ENCODE data around the gene WDR45. TPM values are rescaled to one million over a fixed set of nuclear protein-coding genes. Genes with fewer than 3 reads are reported as not detected.

WDR45 gene
- total and polyA plus RNA-seq, 10 of the 15 experiments (the other 5 are each of a cell fraction or from before 2014, with no cell fraction given): 5.9 to 30.9 (median 20.6) TPM

GRCh38 chrX:49077941-49078340, 1.7 kb downstream of the WDR45 start (continued):
- TF ChIP-seq BHLHE40 (IDR thresholded peaks at IDR 0.05; ENCODE audit: borderline replicate concordance in 1 of 2, low read depth in 2 of 2, low read length in 1 of 2): no peak
- no peak for TF ChIP-seq HSF1 (IDR thresholded peaks at IDR 0.05; ENCODE audit: low read depth, low read length)

- no peak overlapping the region for H3K4me3 ChIP-seq
- CTCF ChIA-PET: no interaction called here
- H3K9me3 ChIP-seq (replicated peaks; ENCODE audit: control insufficient read depth, insufficient read depth, low read length): peaks cover 2% of the 10 kb centered on the region; the same call in 1 of the 3 replicates
- DNase-seq (ENCODE audit: low read depth, low spot score) (no peak), ATAC-seq (no peak), FAIRE-seq (no peak)
- H3K4me1 ChIP-seq (ENCODE audit: control insufficient read depth, insufficient read depth, low read length): no peaks in the 10 kb centered on the region
- H3K79me2 ChIP-seq (ENCODE audit: control insufficient read depth, insufficient read depth, low read length): no peaks in the 10 kb centered on the region; the same call in 1 of the 2 replicates
- in situ Hi-C loops (cut with MboI) (no loop called here), intact Hi-C loops (cut with micrococcal nuclease; ENCODE audit: unreplicated experiment) (no loop called here)
- no peaks in the 10 kb centered on the region for H3K27me3 ChIP-seq (replicated peaks in 1 of 2; ENCODE audit: control insufficient read depth in 2 of 2, insufficient read depth in 2 of 2, low read length in 1 of 2)
- 74% methylated on average over 13 of the region's 13 CpGs for WGBS (ENCODE audit: insufficient coverage, insufficient replicate concordance, low lambda C conversion rate, missing lambda C conversion rate)
- POLR2A ChIA-PET: no interaction called here
- no TSS peak for BruUV-seq (replicated peaks)
- no peak overlapping the region for H2AFZ ChIP-seq (ENCODE audit: control insufficient read depth, low read depth, low read length)
- H3K36me3 ChIP-seq (ENCODE audit: control insufficient read depth in 2 of 2, insufficient read depth in 2 of 2, low read length in 1 of 2): no peaks in the 10 kb centered on the region; a peak in 1 of 4 replicates
- RAD21 ChIA-PET (ENCODE audit: unreplicated experiment): no interaction called here
- H3K4me2 ChIP-seq (ENCODE audit: control insufficient read depth, insufficient read depth): no peak overlapping the region
- no peak overlapping the region for H3K27ac ChIP-seq (ENCODE audit: control insufficient read depth, insufficient read depth)
- no peak overlapping the region for H3K9ac ChIP-seq (ENCODE audit: control insufficient read depth, insufficient read depth, low read length)
- SMC1A ChIA-PET (ENCODE audit: uncharacterized antibody, unreplicated experiment): no interaction called here
- H4K20me1 ChIP-seq (ENCODE audit: control insufficient read depth, insufficient read depth): no peaks in the 10 kb centered on the region
- TF ChIP-seq SMAD5 (IDR thresholded peaks at IDR 0.05; ENCODE audit: low read depth) (no peak), ZNF207 (IDR thresholded peaks at IDR 0.05; ENCODE audit: borderline replicate concordance) (no peak), NR2C1 (IDR thresholded peaks at IDR 0.05) (no peak), ELK1 (IDR thresholded peaks at IDR 0.05; ENCODE audit: low read depth, low read length) (no peak), SMC3 (IDR thresholded peaks at IDR 0.05; ENCODE audit: borderline replicate concordance, low read length) (no peak), STAT1 (conservative IDR thresholded peaks at IDR 0.05) (no peak), CHD2 (IDR thresholded peaks at IDR 0.05; ENCODE audit: borderline replicate concordance, low read depth, low read length) (no peak), ZSCAN29 (IDR thresholded peaks at IDR 0.05) (no peak), STAT3 (IDR thresholded peaks at IDR 0.05; ENCODE audit: low read depth, low read length) (no peak)
Observed at GRCh38 chrX:49075347-49075746, 4.3 kb downstream of the WDR45 start.

Measured in GM12878 (cell line).